GM19023 (cell line): ENCODE data around the gene ZNF581.
A peak's percentile ranks its signal among the peaks of the same experiment; 100 is the strongest.

Source experiments
- ATAC-seq: cut with Tn5 transposase; IDR thresholded peaks from one replicate; pipeline ENCODE4 v1.9.1; 2021; ENCODE audit warnings: mild to moderate bottlenecking, moderate library complexity; ENCODE audit not compliant: unreplicated experiment

The ZNF581 gene

GRCh38 chr19:55643003-55643886 is at the start of gene ZNF581:
TSS of gene ZNF581 (plus strand) at chr19:55643649. CDS start at chr19:55644572, 923 bp downstream.
- peak; percentile 32 for ATAC-seq

- no peak for ATAC-seq
Observed at GRCh38 chr19:55594996-55595545, 48.4 kb upstream of the ZNF581 start.

- ATAC-seq, result no peak
Observed at GRCh38 chr19:55596304-55596703, 47.1 kb upstream of the ZNF581 start.

- ATAC-seq, result no peak
Observed at GRCh38 chr19:55597501-55597921, 45.9 kb upstream of the ZNF581 start.

GRCh38 chr19:55598034-55598433 is 45.4 kb upstream of the ZNF581 start:
- no peak for ATAC-seq

GRCh38 chr19:55598719-55599467 is 44.6 kb upstream of the ZNF581 start:
- ATAC-seq, result peak; percentile 53

- peak; percentile 53 for ATAC-seq
Observed at GRCh38 chr19:55599468-55599841, 44.0 kb upstream of the ZNF581 start, which contains the start of gene FIZ1. TSS of gene FIZ1 (minus strand) at chr19:55599517. CDS start at chr19:55597865, 1,652 bp downstream.

- ATAC-seq, result peak; percentile 47
Observed at GRCh38 chr19:55599842-55600661, 43.4 kb upstream of the ZNF581 start, which contains the start of gene ZNF524. TSS of gene ZNF524 (plus strand) at chr19:55600288. CDS start at chr19:55602113, 1,825 bp downstream.

- ATAC-seq, result no peak
Observed at GRCh38 chr19:55600662-55601028, 42.8 kb upstream of the ZNF581 start.

- ATAC-seq, result no peak
Observed at GRCh38 chr19:55601084-55601483, 42.4 kb upstream of the ZNF581 start.

GRCh38 chr19:55602104-55603001 is 41.1 kb upstream of the ZNF581 start:
- ATAC-seq, result no peak

GRCh38 chr19:55603115-55603514 is 40.3 kb upstream of the ZNF581 start:
- ATAC-seq, result no peak

- no peak for ATAC-seq
Observed at GRCh38 chr19:55603581-55604292, 39.7 kb upstream of the ZNF581 start.

- ATAC-seq, result peak; percentile 72
Observed at GRCh38 chr19:55605207-55605636, 38.2 kb upstream of the ZNF581 start.

- ATAC-seq, result peak; percentile 22
Observed at GRCh38 chr19:55605637-55606470, 37.6 kb upstream of the ZNF581 start, which contains the start of gene ZNF865. TSS of gene ZNF865 (plus strand) at chr19:55605647. CDS start at chr19:55613619, 7,972 bp downstream.

- ATAC-seq, result no peak
Observed at GRCh38 chr19:55606471-55606787, 37.0 kb upstream of the ZNF581 start.

- no peak for ATAC-seq
Observed at GRCh38 chr19:55606817-55607216, 36.6 kb upstream of the ZNF581 start.

- no peak for ATAC-seq
Observed at GRCh38 chr19:55609326-55609725, 34.1 kb upstream of the ZNF581 start.
